Activated T-cell treated with anti-CD3 and anti-CD28 coated beads for 24 hours (primary cell): ENCODE results near the gene PPIA.
A peak's percentile ranks its signal among the peaks of the same experiment; 100 is the strongest.
"Not testable (repeated sequence)": the region's sequence is repeated elsewhere in the genome, so short reads cannot be mapped to it uniquely, and the experiment has no call there.

ENCODE experiments used
- DNase-seq: peaks from one replicate; pipeline ENCODE4 v3.0.0-alpha.2; 2020; ENCODE audit warnings: low read depth

Gene PPIA

GRCh38 chr7:44827567-44827966 is 31.1 kb downstream of the PPIA start:
- DNase-seq: no peak

GRCh38 chr7:44838751-44839150 is 42.3 kb downstream of the PPIA start:
- no peak for DNase-seq

- DNase-seq: not testable (repeated sequence)
These were observed 46.2 kb downstream of the PPIA start for GRCh38 chr7:44842675-44843074.

GRCh38 chr7:44843440-44843839 is 47.0 kb downstream of the PPIA start:
- DNase-seq: not testable (repeated sequence)

- no peak for DNase-seq
These were observed 49.0 kb downstream of the PPIA start for GRCh38 chr7:44845451-44845850.

GRCh38 chr7:44846390-44846789 is 49.9 kb downstream of the PPIA start:
- DNase-seq: not testable (repeated sequence)

- DNase-seq: no peak
These were observed 50.5 kb downstream of the PPIA start for GRCh38 chr7:44846816-44847508.

GRCh38 chr7:44847509-44847919 is 51.0 kb downstream of the PPIA start:
- DNase-seq: peak; percentile 78

- peak; percentile 100 for DNase-seq
These were observed 51.6 kb downstream of the PPIA start, which contains the start of gene H2AZ2 for GRCh38 chr7:44847920-44848634. H2AZ2 (minus strand) TSS chr7:44848087; CDS start chr7:44847971, 116 bp downstream.

- no peak for DNase-seq
These were observed 52.9 kb downstream of the PPIA start for GRCh38 chr7:44849259-44849884.

GRCh38 chr7:44849885-44850544 is 53.5 kb downstream of the PPIA start:
- DNase-seq: no peak

GRCh38 chr7:44852590-44852989 is 56.1 kb downstream of the PPIA start:
- no peak for DNase-seq
